Fibroblast of villous mesenchyme (primary cell): ENCODE results near the gene C1R. TPM values are rescaled to one million over a fixed set of nuclear protein-coding genes. Genes with fewer than 3 reads are reported as not detected.
A peak's percentile ranks its signal among the peaks of the same experiment; 100 is the strongest.

Experiments used
- DNase-seq: peaks from one replicate; pipeline ENCODE4 v3.0.0-alpha.2; 2010; ENCODE audit warnings: low read depth
- H3K4me3 ChIP-seq: 2 replicates; pipeline ENCODE4 v1.5.1; 2011; ENCODE audit warnings: low read depth, mild to moderate bottlenecking, low read length
- CTCF ChIP-seq: IDR thresholded peaks from 2 replicates; pipeline ENCODE4 v1.5.1; 2012; ENCODE audit warnings: low read depth, mild to moderate bottlenecking, low read length; ENCODE audit not compliant: insufficient read depth
- total RNA-seq: library from RNA; depleted of rRNA; stranded (reverse); fragments of >200 nt; gene quantifications from 2 replicates; pipeline ENCODE4 v1.2.3, GENCODE V29; 2012

C1R gene
- 83.4 and 84.2 TPM in 2 replicates for total RNA-seq

GRCh38 chr12:7092229-7092985, at the start of gene C1R:
TSS of gene C1R (minus strand) at chr12:7092445. CDS start at chr12:7092388, 57 bp downstream.
- peak; percentile 92 for DNase-seq
- peak within 1 kb of the TSS; percentile 67 for H3K4me3 ChIP-seq
- peak; percentile 92 for TF ChIP-seq CTCF

- DNase-seq = no peak
- no peak overlapping the region for H3K4me3 ChIP-seq
- no peak for TF ChIP-seq CTCF
These were observed 49.2 kb upstream of the C1R start for GRCh38 chr12:7141351-7142005.

GRCh38 chr12:7139200-7139599, 47.0 kb upstream of the C1R start:
- H3K4me3 ChIP-seq = no peak overlapping the region
- no peak for TF ChIP-seq CTCF
- DNase-seq = no peak

- no peak for TF ChIP-seq CTCF
- DNase-seq = no peak
- no peak overlapping the region for H3K4me3 ChIP-seq
These were observed 45.7 kb upstream of the C1R start for GRCh38 chr12:7137908-7138307.

GRCh38 chr12:7136676-7137075, 44.4 kb upstream of the C1R start:
- H3K4me3 ChIP-seq = no peak overlapping the region
- DNase-seq = no peak
- no peak for TF ChIP-seq CTCF

GRCh38 chr12:7136071-7136470, 43.8 kb upstream of the C1R start:
- DNase-seq = no peak
- no peak for TF ChIP-seq CTCF

More at GRCh38 chr12:7136071-7136470, 43.8 kb upstream of the C1R start:
- H3K4me3 ChIP-seq = no peak overlapping the region
